Measurements from ENCODE around the gene CCNG2. TPM values are rescaled to one million over a fixed set of nuclear protein-coding genes. Genes with fewer than 3 reads are reported as not detected.

CCNG2 gene
- total RNA-seq, 2 donors from 2014 or later, result 36.6 to 38.0 TPM

GRCh38 chr4:77169481-77169880 is 12.5 kb downstream of the CCNG2 start:
- intact Hi-C loops (cut with DNase I), result no loop called here
- no peak for DNase-seq (ENCODE audit: low spot score)

GRCh38 chr4:77170926-77171325 is 13.9 kb downstream of the CCNG2 start:
- intact Hi-C loops (cut with DNase I), result no loop called here
- no peak for DNase-seq (ENCODE audit: low spot score)

GRCh38 chr4:77172336-77172735 is 15.3 kb downstream of the CCNG2 start:
- intact Hi-C loops (cut with DNase I), result no loop called here
- no peak for DNase-seq (ENCODE audit: low spot score)

GRCh38 chr4:77174426-77174825 is 17.4 kb downstream of the CCNG2 start:
- intact Hi-C loops (cut with DNase I), result no loop called here
- no peak for DNase-seq (ENCODE audit: low spot score)

GRCh38 chr4:77175201-77175611 is 18.2 kb downstream of the CCNG2 start:
- intact Hi-C loops (cut with DNase I), result no loop called here
- no peak for DNase-seq (ENCODE audit: low spot score)

GRCh38 chr4:77176640-77177039 is 19.6 kb downstream of the CCNG2 start:
- no peak for DNase-seq (ENCODE audit: low spot score)
- intact Hi-C loops (cut with DNase I), result no loop called here

GRCh38 chr4:77177199-77177598 is 20.2 kb downstream of the CCNG2 start:
- DNase-seq (ENCODE audit: low spot score), result no peak
- intact Hi-C loops (cut with DNase I), result no loop called here

- DNase-seq (ENCODE audit: low spot score), result no peak
- intact Hi-C loops (cut with DNase I), result no loop called here
Observed at GRCh38 chr4:77178560-77178959, 21.6 kb downstream of the CCNG2 start.

GRCh38 chr4:77179519-77179918 is 22.5 kb downstream of the CCNG2 start:
- no peak for DNase-seq (ENCODE audit: low spot score)
- intact Hi-C loops (cut with DNase I), result no loop called here

- intact Hi-C loops (cut with DNase I), result no loop called here
- no peak for DNase-seq (ENCODE audit: low spot score)
Observed at GRCh38 chr4:77181720-77182119, 24.7 kb downstream of the CCNG2 start.

- intact Hi-C loops (cut with DNase I), result no loop called here
- DNase-seq (ENCODE audit: low spot score), result no peak
Observed at GRCh38 chr4:77183777-77184420, 26.9 kb downstream of the CCNG2 start.

GRCh38 chr4:77184974-77185373 is 28.0 kb downstream of the CCNG2 start:
- no peak for DNase-seq (ENCODE audit: low spot score)
- intact Hi-C loops (cut with DNase I), result no loop called here

- intact Hi-C loops (cut with DNase I), result no loop called here
- DNase-seq (ENCODE audit: low spot score), result no peak
Observed at GRCh38 chr4:77185686-77186085, 28.7 kb downstream of the CCNG2 start.

GRCh38 chr4:77187322-77187721 is 30.3 kb downstream of the CCNG2 start:
- intact Hi-C loops (cut with DNase I), result no loop called here
- DNase-seq (ENCODE audit: low spot score), result no peak

- DNase-seq (ENCODE audit: low spot score), result no peak
Observed at GRCh38 chr4:77188498-77189220, 31.7 kb downstream of the CCNG2 start.

GRCh38 chr4:77189412-77189811 is 32.4 kb downstream of the CCNG2 start:
- DNase-seq (ENCODE audit: low spot score), result no peak
- intact Hi-C loops (cut with DNase I), result loop anchor here in 1 of 2 donors (1.0 kb wide), 1 partner anchor 24 kb away; no protein-coding TSS in a partner anchor

More at GRCh38 chr4:77188498-77189220, 31.7 kb downstream of the CCNG2 start:
- intact Hi-C loops (cut with DNase I), result loop anchor here in 1 of 2 donors (1.0 kb wide), 1 partner anchor 25 kb away; no protein-coding TSS in a partner anchor

GRCh38 chr4:77190053-77190452 is 33.0 kb downstream of the CCNG2 start:
- intact Hi-C loops (cut with DNase I), result no loop called here
- DNase-seq (ENCODE audit: low spot score), result no peak

- DNase-seq (ENCODE audit: low spot score), result no peak
- intact Hi-C loops (cut with DNase I), result no loop called here
Observed at GRCh38 chr4:77193046-77193445, 36.0 kb downstream of the CCNG2 start.

- intact Hi-C loops (cut with DNase I), result no loop called here
- DNase-seq (ENCODE audit: low spot score), result peak; percentile 89
Observed at GRCh38 chr4:77193511-77194102, 36.6 kb downstream of the CCNG2 start.

GRCh38 chr4:77194366-77194765 is 37.4 kb downstream of the CCNG2 start:
- DNase-seq (ENCODE audit: low spot score), result no peak
- intact Hi-C loops (cut with DNase I), result no loop called here

- DNase-seq (ENCODE audit: low spot score), result no peak
- intact Hi-C loops (cut with DNase I), result no loop called here
Observed at GRCh38 chr4:77194989-77195388, 38.0 kb downstream of the CCNG2 start.
